ENCODE data around the gene MCL1. TPM values are rescaled to one million over a fixed set of nuclear protein-coding genes. Genes with fewer than 3 reads are reported as not detected.
"Not testable (repeated sequence)": the region's sequence is repeated elsewhere in the genome, so short reads cannot be mapped to it uniquely, and the experiment has no call there.

MCL1 gene
- total RNA-seq, 1 donor from 2014 or later = 435 TPM

- intact Hi-C loops (cut with micrococcal nuclease) = no loop called here
These were observed 24.8 kb upstream of the MCL1 start for GRCh38 chr1:150604226-150604588.

GRCh38 chr1:150603711-150604110, 24.3 kb upstream of the MCL1 start:
- intact Hi-C loops (cut with micrococcal nuclease) = no loop called here

- intact Hi-C loops (cut with micrococcal nuclease) = not testable (repeated sequence)
These were observed 23.0 kb upstream of the MCL1 start for GRCh38 chr1:150602372-150602771.

GRCh38 chr1:150601540-150601939, 22.1 kb upstream of the MCL1 start:
- intact Hi-C loops (cut with micrococcal nuclease) = no loop called here

- intact Hi-C loops (cut with micrococcal nuclease) = not testable (repeated sequence)
These were observed 18.9 kb upstream of the MCL1 start for GRCh38 chr1:150598346-150598745.

GRCh38 chr1:150596976-150597375, 17.6 kb upstream of the MCL1 start:
- intact Hi-C loops (cut with micrococcal nuclease) = no loop called here

GRCh38 chr1:150596095-150596892, 16.9 kb upstream of the MCL1 start:
- intact Hi-C loops (cut with micrococcal nuclease) = no loop called here

- intact Hi-C loops (cut with micrococcal nuclease) = no loop called here
These were observed 3.0 kb upstream of the MCL1 start for GRCh38 chr1:150582371-150582770.

GRCh38 chr1:150581962-150582361, 2.6 kb upstream of the MCL1 start:
- intact Hi-C loops (cut with micrococcal nuclease) = not testable (repeated sequence)

- intact Hi-C loops (cut with micrococcal nuclease) = not testable (repeated sequence)
These were observed 2.0 kb upstream of the MCL1 start for GRCh38 chr1:150581437-150581836.

GRCh38 chr1:150580966-150581365, 1.6 kb upstream of the MCL1 start:
- intact Hi-C loops (cut with micrococcal nuclease) = not testable (repeated sequence)

GRCh38 chr1:150579945-150580642, 684 bp upstream of the MCL1 start:
- intact Hi-C loops (cut with micrococcal nuclease) = loop anchor here (1.0 to 5.0 kb wide), 11 partner anchors 13 to 477 kb away; partner anchors contain the start of genes ANP32E, ARNT, CDC42SE1 and ENSA

GRCh38 chr1:150578272-150579109, 919 bp downstream of the MCL1 start:
- intact Hi-C loops (cut with micrococcal nuclease) = loop anchor here (1.0 to 5.0 kb wide), 11 partner anchors 11 to 479 kb away; partner anchors contain the start of genes ANP32E, ARNT, CDC42SE1 and ENSA

GRCh38 chr1:150577557-150578271, 1.7 kb downstream of the MCL1 start:
- intact Hi-C loops (cut with micrococcal nuclease) = loop anchor here (2.0 to 5.0 kb wide), 2 partner anchors 299 to 480 kb away; partner anchors contain the start of genes ARNT and CDC42SE1

GRCh38 chr1:150576794-150577556, 2.4 kb downstream of the MCL1 start:
- intact Hi-C loops (cut with micrococcal nuclease) = loop anchor here (5.0 kb wide), 1 partner anchor 480 kb away; the partner anchor contains the start of gene CDC42SE1

GRCh38 chr1:150576367-150576711, 3.1 kb downstream of the MCL1 start:
- intact Hi-C loops (cut with micrococcal nuclease) = loop anchor here (5.0 kb wide), 1 partner anchor 481 kb away; the partner anchor contains the start of gene CDC42SE1

- intact Hi-C loops (cut with micrococcal nuclease) = loop anchor here (5.0 kb wide), 1 partner anchor 482 kb away; the partner anchor contains the start of gene CDC42SE1
These were observed 3.7 kb downstream of the MCL1 start for GRCh38 chr1:150575518-150576366.

- intact Hi-C loops (cut with micrococcal nuclease) = loop anchor here (5.0 kb wide), 1 partner anchor 482 kb away; the partner anchor contains the start of gene CDC42SE1
These were observed 4.3 kb downstream of the MCL1 start for GRCh38 chr1:150575072-150575489.

All from T-helper 1 cell treated with Interleukin-12 subunit alpha and Interleukin-12 subunit beta and Interleukin-4 antibody, amounts not matched to agents 30 ng/mL and 1 ng/mL, for 36 hours (primary cell).